HG03095 (cell line): ENCODE data around the gene SUGCT.

Experiments
- ATAC-seq: cut with Tn5 transposase; IDR thresholded peaks from one replicate; pipeline ENCODE4 v1.9.1; 2021; ENCODE audit warnings: moderate library complexity; ENCODE audit not compliant: unreplicated experiment

The SUGCT gene

DNA sequence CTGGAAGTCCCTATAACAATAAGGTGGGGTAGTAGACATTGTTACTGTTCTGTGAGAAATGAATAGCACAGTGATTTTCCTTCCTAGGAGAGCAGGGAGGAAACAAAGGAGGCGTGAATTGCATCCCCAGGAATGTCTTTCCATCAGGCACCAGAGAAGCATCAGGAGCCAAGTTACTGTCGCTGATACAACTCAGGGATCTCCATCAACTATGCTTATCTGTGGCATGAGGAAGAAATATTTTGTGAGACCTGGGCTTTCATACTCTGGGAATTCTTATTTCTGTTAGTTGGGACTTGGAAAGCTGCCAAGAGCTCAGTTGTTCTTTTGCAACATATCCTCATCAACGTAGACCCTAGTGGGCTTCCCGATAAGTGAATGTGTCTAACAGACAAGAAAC is 622.3 kb downstream of the SUGCT start:
- no peak for ATAC-seq

GRCh38 chr7:40758590-40758989 is 623.8 kb downstream of the SUGCT start:
- ATAC-seq: no peak

GRCh38 chr7:40760293-40760964 is 625.6 kb downstream of the SUGCT start:
- ATAC-seq: no peak

DNA sequence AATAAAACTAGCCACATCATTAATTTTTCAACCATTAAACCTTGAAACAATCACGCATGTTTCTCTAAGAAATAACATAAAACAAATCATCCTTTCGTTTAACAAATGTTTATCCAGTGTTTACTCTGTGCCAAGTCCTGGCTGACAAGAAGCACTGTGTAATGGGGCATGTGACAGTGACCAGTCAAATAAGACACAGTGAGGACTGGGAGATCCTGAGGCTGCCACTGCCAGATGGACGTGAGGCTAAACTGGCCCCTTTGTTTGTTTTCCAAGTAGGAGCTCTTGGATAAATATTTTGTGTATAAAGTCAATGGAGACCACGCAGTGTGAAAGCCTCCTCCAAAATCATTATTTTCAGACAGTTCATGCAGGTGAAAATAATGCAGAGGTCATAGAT is 626.2 kb downstream of the SUGCT start:
- no peak for ATAC-seq

DNA sequence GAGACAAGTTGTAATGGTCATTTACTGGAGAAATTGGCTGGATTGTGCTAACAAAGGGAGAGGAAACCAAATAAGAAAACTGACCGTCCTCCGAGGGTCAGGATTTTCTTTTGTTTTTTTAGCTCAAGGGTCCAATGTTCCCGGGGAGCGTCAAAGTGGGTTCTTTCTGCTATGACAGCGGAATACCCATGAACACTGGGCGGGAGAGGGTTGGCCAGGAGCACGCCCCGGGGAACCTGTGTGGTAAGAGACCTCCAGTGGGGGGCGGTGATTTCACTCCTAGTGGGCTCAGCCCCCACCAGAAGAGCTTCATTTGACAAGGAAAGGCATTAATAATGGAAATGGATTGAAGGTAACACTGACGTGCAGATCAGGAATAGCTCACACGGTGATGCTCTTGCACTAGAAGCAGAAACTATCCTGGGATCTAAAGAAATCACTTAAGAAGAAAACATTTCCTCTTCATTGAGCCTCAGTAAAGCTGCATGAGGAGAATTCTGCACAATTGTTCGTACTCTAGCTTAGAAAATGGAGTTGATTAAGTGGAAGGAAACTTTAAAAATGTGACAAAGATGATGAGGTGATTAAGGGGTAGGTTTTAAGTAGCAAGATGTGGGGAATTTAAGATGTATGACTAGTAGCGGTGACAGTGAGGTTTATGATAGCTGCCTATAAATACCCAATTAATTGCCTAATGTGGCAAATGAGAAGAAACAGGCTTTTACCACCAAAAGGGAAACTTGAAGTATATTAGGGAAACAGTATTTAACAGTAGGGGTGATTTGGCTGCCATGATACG is 627.2 kb downstream of the SUGCT start:
- ATAC-seq: no peak

GRCh38 chr7:40763319-40764287 is 628.8 kb downstream of the SUGCT start:
- ATAC-seq: no peak

DNA sequence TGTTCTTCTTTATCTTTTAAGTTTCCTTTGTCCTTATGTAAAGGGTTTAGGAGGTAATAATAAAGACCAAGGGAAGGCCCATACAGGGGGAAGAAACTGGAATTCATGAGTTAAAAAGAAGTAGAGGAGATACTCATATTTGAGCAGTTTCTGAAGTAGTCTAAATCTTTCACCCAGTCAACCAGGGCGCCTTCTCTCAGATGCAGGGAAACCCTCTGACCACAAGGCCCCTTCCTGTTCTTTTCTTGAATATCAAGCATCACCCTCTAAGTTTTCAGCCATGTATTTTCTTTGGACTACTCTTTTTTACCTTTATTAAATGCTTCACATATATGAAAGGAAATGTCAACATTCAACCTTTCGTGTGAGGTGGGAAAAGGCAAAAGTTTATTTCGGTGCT is 630.8 kb downstream of the SUGCT start:
- no peak for ATAC-seq

DNA sequence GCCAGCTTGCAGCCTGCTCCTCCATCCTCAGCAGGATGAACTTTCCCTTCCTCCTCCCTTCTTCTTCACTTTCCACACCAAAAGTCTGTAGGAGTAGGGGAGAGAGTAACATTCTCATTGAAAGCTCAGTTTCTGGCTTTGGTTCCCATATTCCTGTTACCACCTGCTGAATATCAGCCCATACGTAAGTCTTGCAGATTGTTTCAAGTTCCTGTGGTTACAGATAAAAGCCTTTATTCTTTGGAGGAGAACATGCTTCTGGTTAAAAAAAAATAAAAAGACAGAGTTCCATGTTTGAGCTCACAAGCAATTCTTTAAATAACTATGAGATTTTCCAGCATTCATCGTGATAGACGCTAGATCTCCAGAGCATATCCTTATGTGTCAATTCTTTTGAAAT is 637.3 kb downstream of the SUGCT start:
- no peak for ATAC-seq

DNA sequence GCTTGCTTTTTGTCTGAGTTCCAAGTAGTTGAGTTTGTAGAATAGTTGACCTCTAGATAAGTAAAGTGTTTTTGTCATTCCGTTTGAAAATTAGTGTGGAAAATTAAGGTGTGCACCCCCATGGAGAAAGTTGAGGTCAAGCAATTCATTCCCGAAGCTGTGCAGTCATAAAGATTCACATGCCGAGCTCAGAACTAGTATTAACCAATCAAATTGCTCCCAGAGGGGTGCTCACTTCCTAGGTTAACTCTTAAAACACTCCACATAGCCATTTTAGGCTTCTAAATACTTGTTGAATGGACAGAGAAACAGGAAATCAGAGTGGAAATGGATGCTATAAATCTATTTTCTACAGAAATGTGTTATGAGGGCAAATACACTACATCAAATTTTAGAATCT is 638.9 kb downstream of the SUGCT start:
- ATAC-seq: no peak

DNA sequence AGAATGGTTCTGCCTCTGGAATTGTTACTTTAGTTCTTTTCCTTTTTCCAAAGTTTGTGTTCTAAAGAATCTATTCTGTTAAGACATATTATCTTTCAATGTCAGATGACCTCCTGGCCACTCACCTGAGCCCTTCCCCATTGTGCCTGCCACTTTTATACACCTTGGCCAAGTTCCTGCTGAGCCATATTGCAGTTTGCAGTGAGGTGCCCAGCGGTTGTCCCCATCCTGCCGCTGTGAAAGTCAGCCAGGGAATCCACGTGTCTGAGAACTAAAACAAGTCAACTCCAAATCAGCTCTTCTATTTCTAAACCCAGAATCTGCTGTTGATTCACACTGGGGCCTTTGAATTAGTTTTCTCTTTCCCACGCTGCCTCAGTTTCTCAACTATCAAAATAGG is 641.1 kb downstream of the SUGCT start:
- ATAC-seq: no peak

GRCh38 chr7:40777730-40778312 is 643.0 kb downstream of the SUGCT start:
- no peak for ATAC-seq

DNA sequence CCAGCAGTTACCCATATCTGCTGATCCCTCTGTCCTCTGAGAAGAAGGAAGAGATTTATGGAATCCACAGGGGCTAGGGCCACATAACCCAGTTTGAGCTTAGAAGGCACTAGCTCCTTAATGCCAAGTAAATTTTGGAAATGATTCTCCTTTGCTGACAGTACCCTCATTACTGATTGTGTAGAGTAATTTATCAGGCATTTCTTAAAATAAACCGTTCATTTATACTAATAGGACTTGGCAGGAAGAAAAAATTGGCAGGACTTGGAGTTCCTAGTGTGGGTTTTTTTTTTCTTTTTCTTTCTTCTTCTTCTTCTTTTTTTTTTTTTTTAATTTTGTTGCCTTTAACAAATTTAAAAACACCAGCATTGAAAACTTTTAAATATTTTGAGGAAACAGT is 645.7 kb downstream of the SUGCT start:
- no peak for ATAC-seq

GRCh38 chr7:40782836-40783235 is 648.0 kb downstream of the SUGCT start:
- no peak for ATAC-seq

GRCh38 chr7:40784176-40784575 is 649.4 kb downstream of the SUGCT start:
- no peak for ATAC-seq

DNA sequence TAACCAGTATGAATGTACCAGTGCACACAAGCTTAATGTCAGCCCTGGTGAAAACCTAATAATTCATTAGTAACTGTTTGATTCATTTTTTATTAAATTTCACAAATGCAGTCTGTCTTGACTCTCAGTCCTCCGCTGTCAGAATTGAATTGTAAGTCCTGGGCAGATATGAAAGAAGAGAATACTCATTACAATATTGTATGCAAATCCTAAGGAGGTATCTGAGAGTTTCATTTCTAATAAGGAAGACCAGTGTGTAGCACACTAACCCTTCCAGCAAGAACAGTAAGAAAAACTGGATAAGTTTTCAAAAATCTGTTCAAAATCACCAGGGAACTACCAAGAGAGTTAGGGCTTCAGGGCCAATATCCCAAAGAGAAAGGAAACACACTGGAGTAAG is 652.1 kb downstream of the SUGCT start:
- no peak for ATAC-seq

GRCh38 chr7:40793132-40793531 is 658.3 kb downstream of the SUGCT start:
- no peak for ATAC-seq

DNA sequence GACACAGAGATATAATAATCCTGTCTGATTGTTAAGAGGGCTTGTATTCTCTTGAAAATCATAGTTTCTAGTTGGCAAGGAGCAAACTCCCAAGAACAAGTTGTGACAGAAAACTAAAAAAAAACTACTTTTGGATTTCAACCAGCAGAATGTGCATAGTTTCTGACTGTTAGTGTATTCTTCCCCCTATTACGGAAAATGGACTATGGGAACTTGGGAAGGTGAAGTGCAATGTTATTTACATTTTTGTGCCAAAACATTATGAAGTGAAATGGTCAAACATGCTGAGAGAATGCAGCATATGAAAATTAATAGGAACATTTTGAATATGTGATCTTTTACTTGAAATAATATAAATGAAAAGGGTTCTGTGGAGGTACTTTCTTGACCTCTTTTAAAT is 660.8 kb downstream of the SUGCT start:
- ATAC-seq: no peak

GRCh38 chr7:40796723-40797122 is 661.9 kb downstream of the SUGCT start:
- ATAC-seq: no peak

DNA sequence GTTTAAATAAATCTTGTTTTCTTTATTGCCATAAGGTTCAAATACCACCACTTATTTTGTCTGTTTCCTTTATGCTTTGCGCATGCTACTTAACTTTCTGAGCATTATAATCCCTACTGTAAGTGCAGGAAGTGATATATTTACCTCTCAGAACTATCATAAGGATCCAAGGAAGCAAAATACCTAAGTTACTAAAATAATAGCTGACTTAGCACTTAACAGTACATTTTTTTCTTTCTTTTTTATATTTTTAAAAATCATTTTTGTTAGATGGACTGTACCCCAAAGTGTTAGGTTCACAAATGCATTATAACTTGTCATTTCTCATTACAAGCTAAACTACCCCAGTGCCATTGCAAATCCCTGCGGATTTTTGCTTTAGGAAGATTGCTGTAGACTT is 663.8 kb downstream of the SUGCT start:
- no peak for ATAC-seq

DNA sequence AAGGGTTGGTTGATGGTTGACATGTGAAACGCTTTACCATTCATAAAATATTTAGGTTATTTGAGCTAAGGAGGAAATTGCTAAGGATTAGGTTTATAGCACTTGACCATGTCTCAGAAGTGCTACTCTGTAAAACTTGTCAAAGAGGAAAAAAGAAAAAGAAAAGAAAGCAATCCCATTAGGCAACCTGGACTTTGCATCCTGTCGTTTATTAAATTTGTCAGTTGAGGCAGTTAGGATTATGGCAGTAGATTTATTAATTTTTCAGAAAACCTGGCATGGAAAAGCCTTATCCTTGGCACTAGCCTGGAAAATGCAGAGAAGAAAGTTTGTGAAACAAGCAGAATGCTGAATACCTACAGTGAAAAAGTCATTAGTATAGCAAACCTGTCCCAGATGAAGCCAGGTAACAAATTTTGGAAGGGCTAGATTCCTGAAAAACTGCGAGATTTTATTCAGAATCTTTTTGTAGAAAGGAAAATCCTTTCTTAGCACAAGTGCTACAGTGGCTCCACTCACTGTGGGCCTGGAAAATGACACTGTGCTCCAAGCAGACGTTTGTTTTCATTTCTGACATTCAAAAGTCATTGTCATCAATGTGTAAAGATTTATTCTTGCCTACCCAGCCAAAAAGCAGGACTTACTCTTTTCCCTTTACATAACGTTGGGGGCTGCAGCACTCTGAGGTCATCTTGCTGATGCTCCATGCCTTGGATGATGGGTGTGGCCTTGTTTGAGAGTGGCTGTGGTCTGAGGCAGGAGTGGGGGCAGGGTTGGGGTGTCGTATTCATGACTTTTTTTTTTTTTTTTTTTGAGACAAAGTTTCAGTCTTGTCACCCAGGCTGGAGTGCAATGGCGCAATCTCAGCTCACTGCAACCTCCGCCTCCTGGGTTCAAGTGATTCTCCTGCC is 664.9 kb downstream of the SUGCT start:
- no peak for ATAC-seq
